Naive thymus-derived CD4-positive, alpha-beta T cell (primary cell): ENCODE measurements around the gene PAK4. TPM values are rescaled to one million over a fixed set of nuclear protein-coding genes. Genes with fewer than 3 reads are reported as not detected.

Source experiments
- ATAC-seq: fragments of 150-1000 bp; cut with Tn5 transposase; 2 replicates; pipeline ENCODE4 v1.10.0; 2021; ENCODE audit warnings: mild to moderate bottlenecking, moderate library complexity
- CTCF ChIA-PET: fragments of 350-600 bp; sonication (Branson Sonifier 250); formaldehyde crosslinking; loops from one replicate; lab custom pipeline; 2021; ENCODE audit warnings: antibody characterized with exemption; lab: Charles Lee
- POLR2A ChIA-PET: fragments of 350-600 bp; sonication (Branson Sonifier 250); formaldehyde crosslinking; loops from one replicate; lab custom pipeline; 2021; ENCODE audit warnings: antibody characterized with exemption, inconsistent platforms; lab: Charles Lee
- DNase-seq, 9 donors: peaks; one replicate each; pipeline versions ENCODE4 v3.0.0 to v3.0.0-alpha.2; 2020 to 2022; ENCODE audit warnings: mixed read lengths in 1 of 9
- H3K27ac ChIP-seq: one replicate; pipeline ENCODE4 v1.7.0; 2013; ENCODE audit warnings: mild to moderate bottlenecking, low read depth, low read length, moderate library complexity
- H3K27me3 ChIP-seq, 2 donors: one replicate each; pipeline ENCODE4 v1.7.0; 2013; ENCODE audit warnings: low read length in 2 of 2, mild to moderate bottlenecking in 2 of 2, moderate library complexity in 2 of 2; ENCODE audit not compliant: control insufficient read depth in 2 of 2, insufficient read depth in 2 of 2
- H3K36me3 ChIP-seq, 3 experiments: 1 replicate in 2 of 3; 2 replicates in 1 of 3; pipeline ENCODE4 v1.7.0; 2013; ENCODE audit warnings: low read length in 3 of 3, mild to moderate bottlenecking in 3 of 3, moderate library complexity in 1 of 3; ENCODE audit not compliant: insufficient read depth in 3 of 3, control insufficient read depth in 2 of 3
- H3K4me1 ChIP-seq, 2 donors: one replicate each; pipeline ENCODE4 v1.7.0; 2013; ENCODE audit warnings: low read length in 2 of 2, mild to moderate bottlenecking in 2 of 2, moderate library complexity in 1 of 2; ENCODE audit not compliant: control insufficient read depth in 2 of 2, insufficient read depth in 2 of 2
- H3K4me3 ChIP-seq: 2 replicates; pipeline ENCODE4 v1.7.0; 2013; ENCODE audit warnings: mild to moderate bottlenecking, low read length
- H3K9me3 ChIP-seq, 3 experiments: 1 replicate in 2 of 3; 2 replicates in 1 of 3; pipeline ENCODE4 v1.7.0; 2013; ENCODE audit warnings: low read length in 3 of 3; ENCODE audit not compliant: control insufficient read depth in 2 of 3
- H3K27ac Mint-ChIP-seq, 9 donors: one replicate each; pipeline ENCODE4 v1.8.0; 2020 to 2022; ENCODE audit warnings: mixed read lengths in 9 of 9, mild to moderate bottlenecking in 8 of 9, moderate library complexity in 5 of 9, inconsistent platforms in 2 of 9
- H3K27me3 Mint-ChIP-seq, 5 donors: one replicate each; pipeline ENCODE4 v1.8.0; 2021 to 2022; ENCODE audit warnings: mixed read lengths in 5 of 5, mild to moderate bottlenecking in 1 of 5
- H3K36me3 Mint-ChIP-seq, 5 donors: one replicate each; pipeline ENCODE4 v1.8.0; 2020 to 2022; ENCODE audit warnings: mixed read lengths in 5 of 5, mild to moderate bottlenecking in 3 of 5, inconsistent platforms in 1 of 5
- H3K4me1 Mint-ChIP-seq, 7 donors: one replicate each; pipeline ENCODE4 v1.8.0; 2020 to 2022; ENCODE audit warnings: mixed read lengths in 7 of 7, mild to moderate bottlenecking in 3 of 7, inconsistent platforms in 1 of 7
- H3K4me3 Mint-ChIP-seq, 10 donors: one replicate each; pipeline ENCODE4 v1.8.0; 2020 to 2022; ENCODE audit warnings: mild to moderate bottlenecking in 10 of 10, mixed read lengths in 10 of 10, moderate library complexity in 6 of 10, inconsistent platforms in 2 of 10
- H3K9me3 Mint-ChIP-seq, 11 donors: one replicate each; pipeline ENCODE4 v1.8.0; 2020 to 2022; ENCODE audit warnings: mixed read lengths in 11 of 11, mild to moderate bottlenecking in 4 of 11, inconsistent platforms in 1 of 11, moderate library complexity in 1 of 11
- intact Hi-C, 2 donors: fragments of 100-400 bp; cut with micrococcal nuclease; formaldehyde crosslinking; loops; one replicate each; pipeline ENCODE4 v1.15.1; 2023
- polyA plus RNA-seq, 2 donors: library from polyadenylated mRNA; unstranded; fragments of 300-500 nt; fragmentation: Illumina TruSeq; gene quantifications; one replicate each; pipeline ENCODE4 v1.2.3, GENCODE V29; 2021
- total RNA-seq, 6 experiments: library from RNA in 5 of 6; stranded (reverse) in 5 of 6; gene quantifications; 1 replicate in 5 of 6; 2 replicates in 1 of 6; pipeline ENCODE4 v1.2.3 and lab custom pipeline; 2021 to 2026

PAK4 gene
- total and polyA plus RNA-seq, 7 experiments from 2014 or later: 1.0 to 17.5 (median 10.4) TPM

DNA sequence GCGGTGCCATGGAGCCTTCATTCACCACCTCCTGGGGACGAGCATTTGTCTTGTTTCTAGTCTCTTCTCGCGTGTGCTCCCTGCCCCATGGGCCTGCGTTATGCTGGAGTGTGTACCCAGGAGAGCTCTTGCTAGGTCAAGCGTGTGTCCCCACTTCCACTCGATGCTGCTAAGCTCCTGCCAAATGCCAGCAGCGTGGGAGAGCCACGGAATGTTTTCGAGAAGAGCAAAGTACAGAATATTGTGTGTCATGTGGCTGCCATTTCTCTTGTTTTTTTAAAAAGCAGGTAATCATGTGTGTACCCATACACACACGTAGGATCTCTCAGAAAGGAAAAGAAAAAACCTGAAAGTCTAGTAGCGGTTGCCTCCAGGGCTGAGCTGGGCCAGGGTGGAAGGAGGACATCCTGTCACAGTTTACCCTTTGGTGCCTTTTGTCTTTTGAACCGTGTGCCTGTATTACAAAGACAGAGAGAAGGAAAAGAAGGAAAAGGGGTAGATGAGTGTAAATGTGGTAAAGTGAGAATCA is 28.6 kb downstream of the PAK4 start:
- H3K4me1 Mint-ChIP-seq: peaks cover 19 to 43% (median 35%) of the 10 kb centered on the region in 7 donors
- CTCF ChIA-PET: no interaction called here
- H3K36me3 ChIP-seq: peaks cover 0 to under 1% (median 0%) of the 10 kb centered on the region in 3 experiments
- H3K9me3 ChIP-seq: no peaks in the 10 kb centered on the region
- ATAC-seq (no peak), DNase-seq (no peak)
- H3K9me3 Mint-ChIP-seq: no peaks in the 10 kb centered on the region
- POLR2A ChIA-PET: no interaction called here
- no peaks in the 10 kb centered on the region for H3K27me3 Mint-ChIP-seq
- no peaks in the 10 kb centered on the region for H3K4me1 ChIP-seq
- H3K27me3 ChIP-seq: no peaks in the 10 kb centered on the region
- no peak overlapping the region for H3K4me3 Mint-ChIP-seq
- intact Hi-C loops: no loop called here
- no peak overlapping the region for H3K4me3 ChIP-seq
- peak overlapping the region in 3 of 9 donors; percentile 38 to 90 (median 56) for H3K27ac Mint-ChIP-seq
- peaks cover 0 to 5% (median 0%) of the 10 kb centered on the region in 5 donors for H3K36me3 Mint-ChIP-seq
- H3K27ac ChIP-seq: no peak overlapping the region

DNA sequence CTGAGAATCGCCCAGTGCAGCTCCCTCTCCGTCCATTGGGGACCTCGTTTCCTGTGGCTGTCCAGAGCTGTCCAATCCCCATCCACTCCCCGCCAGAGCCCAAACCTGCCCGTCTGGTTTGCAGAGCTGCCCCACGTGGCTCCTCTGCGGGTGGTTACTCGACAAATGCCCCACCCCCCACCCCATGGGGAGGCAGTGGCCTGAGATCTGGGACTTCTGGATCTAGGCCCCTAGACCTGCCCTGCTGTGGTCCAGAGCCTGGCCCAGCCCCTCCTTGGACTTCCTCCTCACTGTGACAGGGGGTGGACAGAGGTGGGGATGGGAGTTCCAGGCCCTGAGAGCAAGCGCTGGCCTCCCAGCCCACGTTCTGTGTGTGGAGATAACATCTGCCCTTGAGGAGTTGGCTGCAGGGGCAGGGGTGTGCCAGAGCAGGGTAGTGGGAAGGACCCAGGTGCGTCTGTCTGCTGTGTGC is 29.1 kb downstream of the PAK4 start:
- H3K27ac ChIP-seq: no peak overlapping the region
- no peak overlapping the region for H3K4me3 Mint-ChIP-seq
- H3K27me3 ChIP-seq: no peaks in the 10 kb centered on the region
- peaks cover 0 to 5% (median 0%) of the 10 kb centered on the region in 5 donors for H3K36me3 Mint-ChIP-seq
- no peak overlapping the region for H3K27ac Mint-ChIP-seq
- POLR2A ChIA-PET: no interaction called here
- CTCF ChIA-PET: interaction anchor here (0.5 kb wide), 1 partner anchor 109 kb away, joined by 4 read pairs; no protein-coding TSS in a partner anchor
- no peak for ATAC-seq
- peaks cover 0 to under 1% (median 0%) of the 10 kb centered on the region in 3 experiments for H3K36me3 ChIP-seq
- DNase-seq: no peak
- no peaks in the 10 kb centered on the region for H3K27me3 Mint-ChIP-seq
- no peak overlapping the region for H3K4me3 ChIP-seq
- no peaks in the 10 kb centered on the region for H3K4me1 ChIP-seq
- H3K9me3 ChIP-seq: no peaks in the 10 kb centered on the region
- peaks cover 19 to 43% (median 35%) of the 10 kb centered on the region in 7 donors for H3K4me1 Mint-ChIP-seq
- intact Hi-C loops: no loop called here
- no peaks in the 10 kb centered on the region for H3K9me3 Mint-ChIP-seq

DNA sequence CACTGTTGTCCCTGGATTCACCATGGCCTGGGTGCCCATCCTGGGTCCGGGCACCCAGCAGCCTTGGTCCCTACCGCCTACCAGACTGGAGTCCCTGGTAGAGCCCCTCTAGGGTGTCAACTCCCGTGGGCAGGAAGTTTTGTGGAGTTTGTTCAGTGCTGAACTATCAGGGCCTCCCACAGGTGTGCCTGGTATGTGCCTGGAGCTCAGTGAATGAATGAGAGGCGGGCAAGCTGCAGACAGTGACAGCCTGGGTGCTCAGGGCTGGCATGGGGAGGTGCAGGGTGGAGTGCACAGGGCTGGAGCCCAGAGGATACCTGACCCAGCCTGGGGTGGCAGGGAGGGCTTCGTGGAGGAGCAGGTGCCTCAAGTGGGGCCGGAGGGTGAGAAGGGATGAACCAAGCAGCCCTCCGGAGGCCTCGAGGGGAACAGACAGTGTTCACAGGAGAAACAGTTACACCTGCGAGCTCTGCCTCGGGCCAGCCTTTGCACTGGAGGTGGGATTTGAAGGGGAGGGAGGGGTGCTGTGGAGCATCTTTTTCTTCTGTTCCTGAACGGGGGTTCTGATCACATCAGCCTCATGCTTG is 29.6 kb downstream of the PAK4 start:
- H3K9me3 ChIP-seq: no peaks in the 10 kb centered on the region
- Mint-ChIP-seq H3K27ac (peak overlapping the region in 1 of 9 donors; percentile 28), H3K27me3 (no peaks in the 10 kb centered on the region), H3K36me3 (peaks cover 0 to 5% (median 0%) of the 10 kb centered on the region in 5 donors), H3K9me3 (no peaks in the 10 kb centered on the region), H3K4me3 (no peak overlapping the region), H3K4me1 (peaks cover 19 to 43% (median 35%) of the 10 kb centered on the region in 7 donors)
- DNase-seq: no peak
- H3K4me3 ChIP-seq: no peak overlapping the region
- H3K27me3 ChIP-seq: no peaks in the 10 kb centered on the region
- H3K4me1 ChIP-seq: no peaks in the 10 kb centered on the region
- H3K36me3 ChIP-seq: peaks cover 0 to 3% (median 0%) of the 10 kb centered on the region in 3 experiments
- ChIA-PET CTCF (interaction anchor here (0.5 kb wide), 1 partner anchor 110 kb away, joined by 4 read pairs; no protein-coding TSS in a partner anchor), POLR2A (no interaction called here)
- no peak for ATAC-seq
- H3K27ac ChIP-seq: no peak overlapping the region
- intact Hi-C loops: no loop called here

DNA sequence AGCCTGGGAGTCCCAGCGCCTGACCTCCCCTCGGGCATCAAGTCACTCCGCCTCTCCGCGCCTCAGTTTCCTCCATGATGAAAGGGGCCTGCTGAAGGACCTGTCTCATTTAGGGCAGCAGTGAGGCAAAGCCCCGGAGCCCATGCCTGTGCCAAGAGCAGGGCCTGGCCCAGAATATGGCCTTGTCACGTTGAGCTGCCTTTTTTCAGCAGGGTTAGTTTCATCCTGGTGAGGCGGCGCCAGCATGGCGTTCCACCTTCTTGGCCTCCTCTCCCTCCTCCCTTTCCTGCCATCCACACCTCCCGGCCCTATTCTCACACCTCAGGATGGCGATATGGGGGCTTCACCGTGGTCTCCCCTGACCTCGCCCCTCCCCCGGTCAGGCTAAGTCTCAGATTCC is 30.2 kb downstream of the PAK4 start:
- Histone ChIP-seq H3K4me1 (no peaks in the 10 kb centered on the region), H3K4me3 (no peak overlapping the region), H3K27ac (no peak overlapping the region), H3K27me3 (no peaks in the 10 kb centered on the region), H3K9me3 (no peaks in the 10 kb centered on the region), H3K36me3 (peaks cover 0 to 3% (median 0%) of the 10 kb centered on the region in 3 experiments)
- Mint-ChIP-seq H3K4me1 (peaks cover 19 to 47% (median 35%) of the 10 kb centered on the region in 7 donors), H3K36me3 (peaks cover 0 to 5% (median 0%) of the 10 kb centered on the region in 5 donors), H3K27ac (no peak overlapping the region), H3K27me3 (no peaks in the 10 kb centered on the region), H3K9me3 (no peaks in the 10 kb centered on the region), H3K4me3 (peak overlapping the region in 1 of 10 donors; percentile 34)
- ChIA-PET POLR2A (no interaction called here), CTCF (no interaction called here)
- intact Hi-C loops: no loop called here
- no peak for DNase-seq
- ATAC-seq: no peak

DNA sequence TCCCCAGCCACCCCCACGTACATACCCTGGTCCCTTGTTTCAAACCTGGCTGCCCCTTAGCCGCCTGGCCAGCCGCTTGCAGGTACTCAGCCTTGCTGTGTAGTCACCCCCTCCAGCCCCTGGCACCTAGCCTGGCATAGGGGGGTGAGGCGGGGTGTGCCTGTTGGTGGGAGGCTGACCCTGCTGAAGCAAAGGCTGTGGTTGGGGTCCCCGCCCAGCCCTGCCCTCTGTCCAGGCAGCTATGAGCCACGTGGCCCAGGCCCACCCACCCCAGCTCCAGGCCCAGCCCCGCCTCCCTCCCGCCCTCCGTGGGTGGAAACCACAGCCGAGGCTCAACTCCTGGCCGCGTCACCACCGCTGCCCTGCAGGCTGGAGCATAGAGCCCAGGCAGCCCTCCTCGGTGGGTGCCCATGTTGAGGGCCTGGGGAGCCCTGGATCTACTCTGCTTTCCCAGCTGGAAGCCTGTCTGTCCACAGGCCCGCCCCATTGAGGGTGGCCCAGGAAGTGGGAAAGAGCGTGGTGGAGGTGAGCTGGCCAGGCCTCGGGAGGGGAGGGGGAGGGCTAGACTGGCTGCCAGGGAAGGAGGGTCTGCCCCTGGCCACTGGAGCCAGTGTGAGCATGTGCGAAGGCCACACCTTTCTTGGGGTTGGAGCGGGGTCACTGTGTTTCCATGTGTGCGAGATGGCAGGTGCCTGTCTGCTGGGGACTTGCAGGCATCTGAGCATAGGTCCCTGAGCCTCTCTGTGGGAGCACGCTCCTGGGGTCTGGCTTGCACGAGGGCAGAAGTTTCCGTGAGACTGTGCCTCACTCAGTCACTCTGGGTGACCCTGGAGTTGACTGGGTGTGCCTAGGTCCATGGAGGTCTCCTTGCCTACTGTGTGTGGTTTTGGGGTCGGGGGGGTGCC is 31.0 kb downstream of the PAK4 start:
- ATAC-seq: no peak
- DNase-seq: no peak
- Mint-ChIP-seq H3K9me3 (no peaks in the 10 kb centered on the region), H3K4me3 (no peak overlapping the region), H3K27me3 (no peaks in the 10 kb centered on the region), H3K36me3 (peaks cover 0 to 5% (median 0%) of the 10 kb centered on the region in 5 donors), H3K27ac (no peak overlapping the region), H3K4me1 (peaks cover 19 to 40% (median 28%) of the 10 kb centered on the region in 7 donors)
- intact Hi-C loops: no loop called here
- Histone ChIP-seq H3K4me3 (no peak overlapping the region), H3K36me3 (peaks cover 0 to 3% (median 0%) of the 10 kb centered on the region in 3 experiments), H3K27me3 (no peaks in the 10 kb centered on the region), H3K9me3 (no peaks in the 10 kb centered on the region), H3K4me1 (no peaks in the 10 kb centered on the region), H3K27ac (no peak overlapping the region)
- POLR2A ChIA-PET: no interaction called here
- CTCF ChIA-PET: no interaction called here

DNA sequence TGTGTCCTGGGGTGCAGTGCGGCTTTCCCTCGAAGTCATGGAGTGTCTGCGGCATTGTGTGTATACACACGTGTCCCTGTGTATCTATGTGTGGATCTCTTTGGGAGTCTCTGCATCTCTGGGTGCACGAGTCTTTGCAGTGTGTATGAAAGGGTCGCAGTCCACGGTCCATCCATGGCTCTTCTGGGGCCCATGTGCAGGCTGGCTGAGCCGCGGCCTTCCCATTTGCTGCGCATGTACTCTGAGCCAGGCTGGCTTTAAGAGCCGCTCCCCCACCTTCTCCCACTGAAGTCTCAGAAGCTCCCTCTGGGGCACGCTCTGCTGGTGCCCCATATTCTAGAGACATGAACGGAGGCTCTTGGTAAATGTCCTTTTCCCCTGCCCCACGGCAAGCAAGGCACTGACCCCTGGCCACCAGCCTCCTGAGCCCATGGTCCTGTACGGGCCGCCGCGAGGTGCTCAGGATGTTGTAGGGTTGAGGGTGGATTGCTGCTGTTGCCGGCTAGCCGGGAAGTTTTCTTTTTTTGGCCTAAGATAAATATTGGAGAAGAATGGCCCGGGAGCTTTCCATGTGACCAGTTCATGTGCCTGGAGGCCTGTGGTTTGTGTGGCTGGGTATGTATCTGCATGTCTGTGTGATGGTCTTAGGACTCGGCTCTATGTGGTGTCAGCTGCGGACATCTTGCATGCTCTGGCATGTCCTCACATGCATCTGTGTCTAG is 31.9 kb downstream of the PAK4 start:
- Histone ChIP-seq H3K9me3 (no peaks in the 10 kb centered on the region), H3K27ac (no peak overlapping the region), H3K4me1 (no peaks in the 10 kb centered on the region), H3K4me3 (no peak overlapping the region), H3K36me3 (peaks cover 0 to 3% (median 0%) of the 10 kb centered on the region in 3 experiments), H3K27me3 (no peaks in the 10 kb centered on the region)
- Mint-ChIP-seq H3K4me3 (no peak overlapping the region), H3K27ac (no peak overlapping the region), H3K36me3 (peaks cover 0 to 5% (median 0%) of the 10 kb centered on the region in 5 donors), H3K9me3 (no peaks in the 10 kb centered on the region), H3K4me1 (peaks cover 19 to 41% (median 29%) of the 10 kb centered on the region in 7 donors), H3K27me3 (no peaks in the 10 kb centered on the region)
- intact Hi-C loops: no loop called here
- ATAC-seq (no peak), DNase-seq (no peak)
- POLR2A ChIA-PET: no interaction called here
- CTCF ChIA-PET: no interaction called here
